ENCODE measurements around the gene TSPAN31.
A peak's percentile ranks its signal among the peaks of the same experiment; 100 is the strongest.

The TSPAN31 gene

DNA sequence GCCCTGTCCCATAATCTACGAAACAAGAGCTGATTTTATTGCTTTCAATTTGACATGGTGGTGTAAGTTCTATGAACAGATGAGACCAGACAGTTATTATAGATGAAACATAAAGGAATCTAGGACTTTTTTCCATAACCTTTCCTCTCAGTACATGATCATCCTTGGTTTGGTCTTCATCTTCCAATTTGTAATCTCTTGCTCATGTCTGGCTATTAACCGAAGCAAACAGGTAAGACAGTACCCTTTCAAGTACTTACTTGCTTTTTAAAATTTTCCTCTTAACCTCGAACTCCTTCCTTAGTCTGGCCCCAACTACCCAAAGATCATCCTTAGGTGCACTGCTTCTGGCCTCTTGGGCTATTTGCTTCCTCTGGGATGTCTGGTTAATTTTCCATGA lies 1.2 kb downstream of the TSPAN31 start:
- Histone ChIP-seq H3K36me3 (ENCODE audit: low read depth) (peaks cover 49% of the 10 kb centered on the region), H3K4me1 (ENCODE audit: insufficient read depth, poor library complexity, severe bottlenecking) (peaks cover 9% of the 10 kb centered on the region), H3K27me3 (ENCODE audit: insufficient read depth, poor library complexity, severe bottlenecking) (no peaks in the 10 kb centered on the region), H3K4me3 (ENCODE audit: severe bottlenecking) (peak overlapping the region; percentile 74), H3K27ac (ENCODE audit: poor library complexity, severe bottlenecking) (peak overlapping the region; percentile 80), H3K9me3 (ENCODE audit: severe bottlenecking) (no peaks in the 10 kb centered on the region)
- no peak for DNase-seq (ENCODE audit: low spot score)
- TF ChIP-seq CTCF (IDR thresholded peaks at IDR 0.05; ENCODE audit: poor library complexity, severe bottlenecking): no peak
- no peak for ATAC-seq (ENCODE audit: low read depth)

GRCh38 chr12:57749061-57749460 lies 4.2 kb downstream of the TSPAN31 start:
- H3K4me3 ChIP-seq (ENCODE audit: severe bottlenecking): no peak overlapping the region
- no peak overlapping the region for H3K27ac ChIP-seq (ENCODE audit: poor library complexity, severe bottlenecking)
- no peak for TF ChIP-seq CTCF (IDR thresholded peaks at IDR 0.05; ENCODE audit: poor library complexity, severe bottlenecking)
- H3K4me1 ChIP-seq (ENCODE audit: insufficient read depth, poor library complexity, severe bottlenecking): peaks cover 9% of the 10 kb centered on the region
- no peaks in the 10 kb centered on the region for H3K9me3 ChIP-seq (ENCODE audit: severe bottlenecking)
- H3K36me3 ChIP-seq (ENCODE audit: low read depth): peaks cover 53% of the 10 kb centered on the region
- no peaks in the 10 kb centered on the region for H3K27me3 ChIP-seq (ENCODE audit: insufficient read depth, poor library complexity, severe bottlenecking)
- DNase-seq (ENCODE audit: low spot score) (no peak), ATAC-seq (ENCODE audit: low read depth) (no peak)

DNA sequence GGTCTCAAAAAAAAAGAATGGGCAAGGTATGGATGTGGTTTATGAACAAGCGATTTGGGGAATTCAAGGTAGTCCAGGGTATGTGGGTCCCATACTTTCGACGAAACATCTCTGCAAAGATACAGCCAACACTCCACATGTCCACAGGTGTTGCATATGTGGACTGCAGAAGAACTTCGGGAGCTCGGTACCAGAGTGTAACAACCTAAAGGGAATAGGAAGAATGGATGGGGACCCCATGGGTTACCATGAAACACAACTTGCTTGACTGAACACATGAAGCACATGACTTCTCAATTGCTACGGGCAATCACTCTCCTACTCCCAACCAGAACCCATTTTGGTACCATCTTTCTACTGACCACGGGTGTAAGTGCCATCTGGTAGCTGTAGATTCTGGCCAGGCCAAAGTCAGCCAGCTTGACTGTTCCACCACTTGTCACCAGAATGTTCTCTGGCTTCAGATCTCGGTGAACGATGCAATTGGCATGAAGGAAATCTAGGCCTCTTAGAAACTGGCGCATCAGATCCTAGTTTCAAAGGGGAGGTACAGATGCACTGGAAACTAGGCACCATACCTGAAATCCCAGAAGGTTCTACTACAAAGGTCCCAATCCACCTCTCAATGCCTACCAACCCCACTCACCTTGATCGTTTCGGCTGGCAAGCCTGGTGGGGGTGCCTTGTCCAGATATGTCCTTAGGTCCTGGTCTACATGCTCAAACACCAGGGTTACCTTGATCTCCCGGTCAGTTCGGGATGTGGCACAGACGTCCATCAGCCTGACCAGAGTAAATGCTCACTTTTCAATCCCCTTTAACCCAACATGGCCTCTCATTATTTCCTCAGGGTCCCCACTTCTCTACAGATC lies 6.0 kb downstream of the TSPAN31 start:
- H3K27me3 ChIP-seq (ENCODE audit: insufficient read depth, poor library complexity, severe bottlenecking): no peaks in the 10 kb centered on the region
- H3K36me3 ChIP-seq (ENCODE audit: low read depth): peaks cover 53% of the 10 kb centered on the region
- DNase-seq (ENCODE audit: low spot score) (no peak), ATAC-seq (ENCODE audit: low read depth) (no peak)
- no peaks in the 10 kb centered on the region for H3K9me3 ChIP-seq (ENCODE audit: severe bottlenecking)
- peak overlapping the region; percentile 53 for H3K27ac ChIP-seq (ENCODE audit: poor library complexity, severe bottlenecking)
- TF ChIP-seq CTCF (IDR thresholded peaks at IDR 0.05; ENCODE audit: poor library complexity, severe bottlenecking): no peak
- peak overlapping the region; percentile 82 for H3K4me3 ChIP-seq (ENCODE audit: severe bottlenecking)
- peaks cover 10% of the 10 kb centered on the region for H3K4me1 ChIP-seq (ENCODE audit: insufficient read depth, poor library complexity, severe bottlenecking)

DNA sequence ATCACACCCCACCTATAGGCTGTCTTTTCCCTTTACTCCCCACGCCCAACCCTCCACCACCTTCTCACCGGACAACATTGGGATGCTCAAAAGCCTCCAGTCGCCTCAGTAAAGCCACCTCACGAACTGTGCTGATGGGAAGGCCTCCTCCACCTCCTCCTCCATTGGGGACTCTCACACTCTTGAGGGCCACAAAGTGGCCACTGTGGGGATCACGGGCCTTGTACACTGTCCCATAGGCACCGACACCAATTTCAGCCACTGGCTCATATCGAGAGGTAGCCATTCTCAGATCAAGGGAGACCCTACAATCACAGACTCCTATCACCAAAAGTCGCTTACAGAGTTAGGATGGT lies 6.6 kb downstream of the TSPAN31 start:
- Histone ChIP-seq H3K9me3 (ENCODE audit: severe bottlenecking) (no peaks in the 10 kb centered on the region), H3K4me1 (ENCODE audit: insufficient read depth, poor library complexity, severe bottlenecking) (peaks cover 8% of the 10 kb centered on the region), H3K4me3 (ENCODE audit: severe bottlenecking) (peak overlapping the region; percentile 82), H3K36me3 (ENCODE audit: low read depth) (peaks cover 48% of the 10 kb centered on the region), H3K27me3 (ENCODE audit: insufficient read depth, poor library complexity, severe bottlenecking) (no peaks in the 10 kb centered on the region), H3K27ac (ENCODE audit: poor library complexity, severe bottlenecking) (peak overlapping the region; percentile 53)
- DNase-seq (ENCODE audit: low spot score): no peak
- TF ChIP-seq CTCF (IDR thresholded peaks at IDR 0.05; ENCODE audit: poor library complexity, severe bottlenecking): no peak
- ATAC-seq (ENCODE audit: low read depth): no peak

Data from RWPE2 (cell line).